ENCODE measurements around the gene PADI1. TPM values are rescaled to one million over a fixed set of nuclear protein-coding genes. Genes with fewer than 3 reads are reported as not detected.

PADI1 gene
- total RNA-seq, 2 donors from 2014 or later: not detected

DNA sequence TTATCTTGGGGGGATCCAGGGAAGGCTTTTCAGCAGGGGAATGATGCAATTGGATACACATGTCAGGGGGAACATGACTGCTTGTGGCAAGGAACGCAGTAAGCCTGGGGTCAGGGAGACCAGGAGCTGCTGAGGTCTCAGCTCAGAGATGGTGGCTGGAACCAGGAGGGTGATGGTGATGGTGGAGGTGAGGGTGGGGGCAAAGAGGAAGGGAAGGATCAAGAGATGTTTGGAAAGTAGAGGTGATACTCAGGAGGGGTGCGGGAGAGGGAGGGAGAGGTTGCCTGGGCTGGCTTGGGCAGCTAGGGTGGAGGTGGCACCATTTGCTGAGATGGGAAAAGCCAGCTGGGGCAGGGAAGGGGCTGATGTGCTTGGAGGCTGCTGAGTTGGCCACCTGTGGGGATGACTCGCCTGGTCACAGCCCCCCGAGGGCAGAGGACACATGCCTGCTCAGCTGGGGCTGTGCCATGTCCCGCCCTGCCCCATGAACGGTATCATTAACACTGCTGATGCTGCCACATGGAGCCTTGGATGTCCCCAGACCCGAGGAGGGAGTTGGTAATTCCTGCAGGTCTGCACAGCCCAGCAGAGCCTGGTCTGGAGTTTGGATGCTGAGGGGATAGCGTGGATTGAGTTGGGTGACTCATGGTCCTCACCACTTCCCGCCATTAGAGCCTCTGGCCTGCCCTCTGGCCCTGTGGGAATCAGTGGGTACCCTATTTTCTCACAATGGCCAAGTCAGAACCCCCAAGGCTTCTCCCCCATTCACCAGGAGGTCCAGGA, 6.3 kb upstream of the PADI1 start:
- ATAC-seq: peak in 1 of 2 donors; percentile 18
- Mint-ChIP-seq H3K36me3 (no peaks in the 10 kb centered on the region), H3K9me3 (no peaks in the 10 kb centered on the region), H3K27me3 (peaks cover 12 to 14% of the 10 kb centered on the region in 2 donors), H3K4me1 (ENCODE audit: low read depth in 2 of 2) (peaks cover 3 to 8% of the 10 kb centered on the region in 2 donors), H3K4me3 (no peak overlapping the region), H3K27ac (no peak overlapping the region)
- DNase-seq (ENCODE audit: low spot score): peak; percentile 16

DNA sequence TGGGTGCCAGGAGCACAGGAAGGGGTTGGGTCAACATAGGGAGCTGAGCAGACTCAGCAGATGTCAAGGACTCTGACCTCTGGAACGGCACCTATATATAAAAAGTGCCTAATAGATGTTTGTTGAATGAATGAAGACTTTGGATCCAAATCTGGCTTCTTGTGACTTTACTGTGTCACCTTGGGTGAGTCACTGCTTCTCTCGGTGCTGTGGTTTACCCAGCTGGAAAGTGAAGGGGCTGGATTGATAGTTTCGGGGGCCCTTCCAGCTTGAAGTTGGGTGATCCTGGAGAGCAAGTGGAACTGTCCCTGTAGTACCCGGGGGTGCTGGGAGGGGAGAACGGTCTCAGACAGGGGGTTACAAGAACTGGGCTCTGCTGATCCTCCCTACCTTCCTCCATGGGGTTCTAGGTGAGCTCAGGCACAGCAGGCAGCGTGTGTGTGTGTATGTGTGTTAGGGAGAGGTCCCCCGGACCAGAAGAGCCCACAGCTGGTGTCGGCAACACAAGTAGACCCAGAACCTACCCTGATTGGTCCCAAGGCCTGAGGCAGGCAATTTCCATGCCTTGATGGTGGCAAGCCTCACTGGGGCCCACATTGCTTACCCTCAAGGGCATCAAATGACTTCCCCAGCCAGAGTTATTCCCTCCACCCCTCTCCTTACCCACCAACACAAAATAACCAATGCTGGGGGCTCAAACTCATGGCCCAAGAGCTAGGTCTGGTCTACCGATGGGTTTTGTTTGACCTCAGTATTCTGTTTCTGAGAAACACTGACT, 5.5 kb upstream of the PADI1 start:
- Mint-ChIP-seq H3K4me1 (ENCODE audit: low read depth in 2 of 2) (peaks cover 3 to 8% of the 10 kb centered on the region in 2 donors), H3K27ac (no peak overlapping the region), H3K9me3 (no peaks in the 10 kb centered on the region), H3K36me3 (no peaks in the 10 kb centered on the region), H3K4me3 (no peak overlapping the region), H3K27me3 (peaks cover 19 to 20% of the 10 kb centered on the region in 2 donors)
- DNase-seq (ENCODE audit: low spot score) (no peak), ATAC-seq (no peak)

DNA sequence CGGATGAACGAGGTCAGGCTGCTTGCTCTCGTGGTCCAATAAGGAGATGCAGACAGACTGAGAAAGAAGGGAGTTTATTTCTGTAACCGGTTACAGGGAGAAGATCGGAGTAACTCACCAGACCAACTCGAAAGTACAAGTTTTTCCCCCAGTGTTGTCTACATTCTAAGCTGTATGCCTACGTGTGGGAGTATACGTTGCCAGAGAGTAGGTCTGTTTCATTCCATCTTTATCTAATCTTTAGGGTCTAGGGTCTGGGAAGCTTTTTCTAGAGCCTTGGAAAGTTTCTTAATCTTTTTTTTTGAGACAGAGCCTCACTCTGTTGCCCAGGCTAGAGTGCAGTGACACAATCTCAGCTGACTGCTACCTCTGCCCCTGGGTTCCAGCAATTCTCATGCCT, 4.7 kb upstream of the PADI1 start:
- no peaks in the 10 kb centered on the region for H3K36me3 Mint-ChIP-seq
- no peak for ATAC-seq
- H3K4me3 Mint-ChIP-seq: no peak overlapping the region

DNA sequence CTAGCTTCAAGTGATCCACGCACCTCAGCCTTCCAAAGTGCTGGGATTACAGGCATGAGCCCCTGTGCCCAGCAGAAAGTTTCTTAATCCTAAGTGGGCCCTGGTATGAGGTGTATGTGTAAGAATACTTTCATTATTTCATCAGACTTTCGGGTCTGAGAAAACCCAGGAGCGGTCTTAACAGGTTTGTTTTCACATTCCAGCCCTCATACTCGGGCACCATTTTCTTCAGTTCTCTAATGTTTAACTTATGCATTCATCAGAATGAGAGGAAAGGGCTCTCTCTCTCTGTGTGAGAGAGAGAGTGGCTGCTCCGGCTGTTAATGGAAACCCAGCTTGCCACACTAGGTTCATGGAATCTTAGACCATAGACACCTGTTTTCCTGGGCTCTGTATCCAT, 4.2 kb upstream of the PADI1 start:
- H3K27me3 Mint-ChIP-seq: peaks cover 22 to 25% of the 10 kb centered on the region in 2 donors
- H3K4me3 Mint-ChIP-seq: no peak overlapping the region
- peaks cover 3 to 8% of the 10 kb centered on the region in 2 donors for H3K4me1 Mint-ChIP-seq (ENCODE audit: low read depth in 2 of 2)
- H3K9me3 Mint-ChIP-seq: no peaks in the 10 kb centered on the region
- H3K36me3 Mint-ChIP-seq: no peaks in the 10 kb centered on the region
- DNase-seq (ENCODE audit: low spot score) (no peak), ATAC-seq (no peak)
- no peak overlapping the region for H3K27ac Mint-ChIP-seq

More for the DNA sequence above, 4.7 kb upstream of the PADI1 start:
- H3K27me3 Mint-ChIP-seq: peaks cover 20 to 22% of the 10 kb centered on the region in 2 donors
- no peak overlapping the region for H3K27ac Mint-ChIP-seq
- no peaks in the 10 kb centered on the region for H3K9me3 Mint-ChIP-seq
- peaks cover 3 to 8% of the 10 kb centered on the region in 2 donors for H3K4me1 Mint-ChIP-seq (ENCODE audit: low read depth in 2 of 2)
- no peak for DNase-seq (ENCODE audit: low spot score)

DNA sequence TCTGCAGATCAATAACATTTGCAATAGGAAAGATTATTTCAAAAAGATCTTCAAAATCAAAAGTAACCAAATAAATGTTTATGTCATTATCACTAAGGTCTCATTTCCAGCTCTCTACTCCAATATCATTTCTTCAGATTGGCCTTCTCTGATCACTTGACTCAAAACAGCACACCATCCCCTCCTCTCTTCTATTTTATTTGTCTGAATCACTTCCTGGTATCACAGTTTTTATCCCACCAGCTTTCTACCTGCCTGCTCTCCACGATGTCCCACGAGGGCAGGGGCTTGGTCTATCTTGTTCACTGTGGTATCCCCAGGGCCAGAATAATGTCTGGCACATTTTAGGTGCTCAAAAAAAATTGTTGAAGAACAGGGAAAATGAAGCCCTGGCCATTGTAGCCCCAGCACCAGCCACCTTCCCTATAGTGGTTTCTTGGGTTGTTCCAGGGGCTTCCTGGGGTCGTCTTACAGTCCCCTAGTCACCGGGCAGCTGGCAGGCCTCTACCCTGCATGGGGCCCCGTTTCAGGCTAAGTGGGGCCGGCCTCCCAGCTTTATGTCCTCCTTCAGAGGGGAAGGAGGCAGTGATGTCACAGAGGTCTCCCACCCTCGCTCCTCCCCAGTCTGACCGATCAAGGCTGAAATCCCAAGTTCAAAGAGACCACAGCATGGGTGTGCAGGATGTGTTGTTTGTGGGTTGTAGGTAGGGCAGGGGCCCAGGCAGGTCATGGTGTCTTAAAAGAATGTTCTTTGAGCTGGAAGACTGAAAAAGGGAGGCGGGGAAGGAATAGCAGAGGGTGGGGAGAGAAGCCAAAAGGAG, 3.5 kb upstream of the PADI1 start:
- no peaks in the 10 kb centered on the region for H3K36me3 Mint-ChIP-seq
- ATAC-seq (no peak), DNase-seq (ENCODE audit: low spot score) (peak; percentile 35)
- peaks cover 22 to 28% of the 10 kb centered on the region in 2 donors for H3K27me3 Mint-ChIP-seq
- no peak overlapping the region for H3K27ac Mint-ChIP-seq
- peaks cover 3 to 8% of the 10 kb centered on the region in 2 donors for H3K4me1 Mint-ChIP-seq (ENCODE audit: low read depth in 2 of 2)
- no peak overlapping the region for H3K4me3 Mint-ChIP-seq
- H3K9me3 Mint-ChIP-seq: no peaks in the 10 kb centered on the region

DNA sequence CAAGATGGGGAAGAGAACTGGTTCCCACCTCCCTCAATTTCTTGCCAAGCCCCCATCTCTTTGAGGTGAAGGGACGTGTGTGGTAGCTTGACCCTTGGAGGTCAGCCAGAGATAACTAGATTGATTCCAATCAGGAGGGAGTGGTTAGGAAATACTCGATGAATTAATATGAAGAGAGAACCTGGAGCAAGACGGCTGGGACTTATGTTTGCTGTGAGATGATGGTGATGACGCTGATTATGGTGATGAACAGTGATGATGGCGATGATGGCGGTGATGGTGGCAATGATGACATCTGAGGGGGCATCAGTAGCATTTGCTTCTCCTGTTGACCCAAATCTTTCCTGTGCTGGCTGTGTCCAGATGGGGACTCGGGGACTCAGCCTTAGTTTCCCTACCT, 724 bp downstream of the PADI1 start:
- Mint-ChIP-seq H3K27ac (no peak overlapping the region), H3K4me1 (ENCODE audit: low read depth in 2 of 2) (peaks cover 9 to 18% of the 10 kb centered on the region in 2 donors), H3K36me3 (no peaks in the 10 kb centered on the region), H3K4me3 (no peak overlapping the region), H3K27me3 (peaks cover 19 to 28% of the 10 kb centered on the region in 2 donors), H3K9me3 (no peaks in the 10 kb centered on the region)
- DNase-seq (ENCODE audit: low spot score) (peak; percentile 0), ATAC-seq (no peak)

DNA sequence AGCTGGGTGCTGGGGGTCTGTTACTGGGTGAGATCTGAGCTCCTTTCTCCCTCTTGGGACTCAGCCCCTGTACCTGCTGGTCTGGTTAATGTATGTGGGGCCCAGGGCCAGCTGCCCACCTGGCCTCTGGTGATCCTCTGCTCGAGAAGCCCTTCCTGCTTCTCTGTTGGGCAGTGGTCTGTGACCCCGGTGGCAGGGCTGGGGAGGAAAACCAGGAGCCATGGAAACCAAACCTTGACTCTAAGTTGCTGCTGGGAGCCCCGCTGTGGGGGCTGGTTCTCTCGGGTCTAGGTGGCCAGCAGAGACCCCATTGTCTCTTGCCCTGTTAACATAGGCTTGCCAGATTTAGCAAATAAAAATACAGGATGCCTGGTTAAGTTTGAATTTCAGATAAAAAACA, 1.3 kb downstream of the PADI1 start:
- no peaks in the 10 kb centered on the region for H3K36me3 Mint-ChIP-seq
- no peak overlapping the region for H3K27ac Mint-ChIP-seq
- H3K4me1 Mint-ChIP-seq (ENCODE audit: low read depth in 2 of 2): peaks cover 9 to 16% of the 10 kb centered on the region in 2 donors
- no peaks in the 10 kb centered on the region for H3K9me3 Mint-ChIP-seq
- H3K27me3 Mint-ChIP-seq: peaks cover 17 to 28% of the 10 kb centered on the region in 2 donors
- H3K4me3 Mint-ChIP-seq: no peak overlapping the region
- ATAC-seq (no peak), DNase-seq (ENCODE audit: low spot score) (peak; percentile 45)

DNA sequence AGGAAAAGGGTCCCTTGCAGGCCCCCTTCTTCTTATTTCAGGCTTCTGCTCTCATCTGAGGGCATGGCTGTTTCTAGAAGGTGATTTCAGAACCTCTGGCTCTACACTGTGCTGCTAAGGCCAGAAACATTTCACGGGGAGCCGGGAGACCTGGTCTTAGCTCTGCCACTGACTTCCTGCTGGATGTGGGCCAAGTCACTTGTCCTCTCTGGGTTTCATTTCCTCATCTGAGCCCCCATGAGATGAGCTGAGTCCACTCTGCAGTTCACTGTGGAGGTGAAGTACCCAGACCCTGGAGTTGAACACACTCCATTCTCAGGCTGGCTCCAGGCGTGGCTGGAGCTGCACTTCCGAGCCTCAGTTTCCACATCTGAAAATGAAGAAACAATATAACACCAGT, 2.1 kb downstream of the PADI1 start:
- Mint-ChIP-seq H3K4me1 (ENCODE audit: low read depth in 2 of 2) (peaks cover 7 to 10% of the 10 kb centered on the region in 2 donors), H3K4me3 (no peak overlapping the region), H3K27me3 (peaks cover 11 to 28% of the 10 kb centered on the region in 2 donors), H3K36me3 (no peaks in the 10 kb centered on the region), H3K27ac (no peak overlapping the region), H3K9me3 (no peaks in the 10 kb centered on the region)
- DNase-seq (ENCODE audit: low spot score) (peak; percentile 0), ATAC-seq (no peak)

DNA sequence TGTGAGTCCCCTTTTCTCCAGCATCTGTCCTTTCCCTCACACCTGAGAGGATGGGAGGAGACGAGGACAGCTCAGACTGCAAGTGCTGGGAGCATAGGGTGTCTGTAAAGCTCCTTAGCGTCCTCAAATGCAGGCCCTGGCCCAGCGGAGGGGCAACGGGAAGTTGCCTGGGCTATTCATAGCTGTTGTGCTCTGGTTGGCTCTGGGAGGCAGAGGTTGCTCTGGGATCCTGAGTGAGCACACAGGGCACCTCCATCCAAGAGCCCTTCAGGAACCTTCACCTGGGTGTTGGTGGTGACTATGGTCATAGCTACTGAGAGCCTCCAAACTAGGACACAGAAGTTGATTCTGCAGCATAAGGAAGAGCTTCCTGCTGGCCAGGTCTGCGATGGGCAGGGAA, 2.6 kb downstream of the PADI1 start:
- Mint-ChIP-seq H3K4me3 (no peak overlapping the region), H3K36me3 (no peaks in the 10 kb centered on the region), H3K27ac (peak overlapping the region in 1 of 2 donors; percentile 57), H3K9me3 (no peaks in the 10 kb centered on the region), H3K4me1 (ENCODE audit: low read depth in 2 of 2) (peaks cover 12 to 14% of the 10 kb centered on the region in 2 donors), H3K27me3 (peaks cover 11 to 28% of the 10 kb centered on the region in 2 donors)
- no peak for DNase-seq (ENCODE audit: low spot score)
- ATAC-seq: no peak

DNA sequence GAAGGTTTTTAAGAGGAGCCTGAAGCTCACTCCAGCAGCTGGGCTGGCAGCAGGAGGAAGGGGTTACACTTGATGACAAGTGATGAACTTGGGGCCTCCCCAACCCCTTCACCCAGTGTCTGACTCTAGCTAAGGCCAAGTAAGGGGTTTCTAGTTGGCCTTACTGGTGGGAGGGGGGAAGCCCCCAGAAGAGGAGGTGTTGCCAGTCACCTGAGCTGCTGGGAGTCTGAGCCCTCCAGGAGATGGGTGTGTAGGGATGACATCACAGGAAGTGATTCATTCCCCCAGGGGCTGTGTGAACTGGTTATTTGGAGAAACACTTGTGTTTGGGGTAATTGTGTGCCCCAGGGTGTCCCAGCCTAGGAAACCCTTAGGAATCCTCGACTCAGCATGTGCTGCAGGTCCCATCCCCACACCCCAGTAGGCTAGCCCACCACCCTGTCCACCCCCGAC, 3.1 kb downstream of the PADI1 start:
- no peak for DNase-seq (ENCODE audit: low spot score)
- peak overlapping the region in 1 of 2 donors; percentile 57 for H3K27ac Mint-ChIP-seq
- H3K4me3 Mint-ChIP-seq: no peak overlapping the region
- H3K27me3 Mint-ChIP-seq: peaks cover 14 to 28% of the 10 kb centered on the region in 2 donors
- no peaks in the 10 kb centered on the region for H3K36me3 Mint-ChIP-seq
- peaks cover 16 to 19% of the 10 kb centered on the region in 2 donors for H3K4me1 Mint-ChIP-seq (ENCODE audit: low read depth in 2 of 2)
- H3K9me3 Mint-ChIP-seq: no peaks in the 10 kb centered on the region
- peak; percentile 71 to 76 for ATAC-seq

DNA sequence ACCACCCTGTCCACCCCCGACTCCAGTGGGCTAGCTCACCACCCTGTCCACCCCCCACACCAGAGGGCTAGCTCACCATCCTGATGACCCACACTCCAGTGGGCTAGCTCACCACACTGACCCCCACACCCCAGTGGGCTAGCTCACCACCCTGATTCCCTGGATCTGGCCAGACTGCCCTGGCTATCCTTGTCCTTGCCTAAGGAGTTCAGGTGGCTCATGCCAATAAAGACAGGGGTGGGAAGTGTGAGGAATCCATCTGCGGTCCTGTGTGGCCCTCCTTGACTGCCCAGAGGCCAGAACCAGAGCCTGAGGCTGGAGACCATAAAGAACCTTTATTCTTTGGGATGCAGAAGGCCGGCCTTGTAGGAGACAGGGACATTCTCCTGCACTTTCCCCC, 3.6 kb downstream of the PADI1 start:
- DNase-seq (ENCODE audit: low spot score): no peak
- no peak for ATAC-seq
- peaks cover 17 to 28% of the 10 kb centered on the region in 2 donors for H3K27me3 Mint-ChIP-seq
- peaks cover 22 to 24% of the 10 kb centered on the region in 2 donors for H3K4me1 Mint-ChIP-seq (ENCODE audit: low read depth in 2 of 2)
- no peaks in the 10 kb centered on the region for H3K36me3 Mint-ChIP-seq
- H3K4me3 Mint-ChIP-seq: no peak overlapping the region
- H3K9me3 Mint-ChIP-seq: no peaks in the 10 kb centered on the region
- no peak overlapping the region for H3K27ac Mint-ChIP-seq

DNA sequence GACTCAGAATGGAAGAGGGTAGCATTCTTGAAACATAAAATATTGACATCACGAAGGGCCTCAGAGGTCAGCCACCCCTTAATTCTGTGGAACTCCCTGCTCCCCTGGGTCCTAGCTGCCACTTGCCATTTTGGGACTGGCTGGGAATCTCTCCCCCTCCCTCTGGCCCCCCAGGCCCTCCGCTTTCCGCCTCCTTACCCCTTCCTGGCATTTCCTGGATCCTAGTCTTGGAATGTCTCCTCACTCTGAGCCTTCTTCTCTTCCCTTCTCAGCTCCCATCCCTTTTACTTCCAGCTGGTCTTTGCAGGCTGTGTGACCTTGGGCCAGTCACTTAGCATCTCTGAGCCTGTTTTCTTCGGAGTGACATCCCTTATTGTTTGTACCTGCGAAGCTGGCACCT, 4.5 kb downstream of the PADI1 start:
- H3K4me3 Mint-ChIP-seq: no peak overlapping the region
- peaks cover 24 to 27% of the 10 kb centered on the region in 2 donors for H3K4me1 Mint-ChIP-seq (ENCODE audit: low read depth in 2 of 2)
- ATAC-seq: no peak
- H3K27ac Mint-ChIP-seq: no peak overlapping the region
- H3K9me3 Mint-ChIP-seq: no peaks in the 10 kb centered on the region
- H3K36me3 Mint-ChIP-seq: no peaks in the 10 kb centered on the region
- DNase-seq (ENCODE audit: low spot score): no peak
- peaks cover 15 to 28% of the 10 kb centered on the region in 2 donors for H3K27me3 Mint-ChIP-seq

DNA sequence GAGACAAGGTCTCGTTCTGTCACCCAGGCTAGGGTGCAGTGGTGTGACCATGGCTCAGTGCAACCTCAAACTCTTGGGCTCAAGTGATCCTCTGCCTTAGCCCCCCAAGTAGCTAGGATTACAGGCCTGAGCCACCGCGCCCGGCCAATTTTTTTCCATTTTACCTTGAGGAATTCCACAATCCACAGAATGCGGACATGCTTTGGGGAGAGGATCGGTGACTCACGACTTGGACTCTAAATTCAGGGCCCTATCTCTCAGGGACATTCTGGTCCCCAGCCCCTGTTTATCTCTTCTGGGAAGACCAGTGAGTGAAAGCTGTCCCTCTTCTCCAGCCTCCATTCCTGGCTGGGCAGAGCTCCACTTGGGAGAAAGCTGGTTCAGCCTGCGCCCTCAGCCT, 5.2 kb downstream of the PADI1 start:
- ATAC-seq: no peak
- Mint-ChIP-seq H3K27ac (no peak overlapping the region), H3K36me3 (no peaks in the 10 kb centered on the region), H3K27me3 (peaks cover 12 to 28% of the 10 kb centered on the region in 2 donors), H3K4me1 (ENCODE audit: low read depth in 2 of 2) (peaks cover 24 to 28% of the 10 kb centered on the region in 2 donors), H3K9me3 (no peaks in the 10 kb centered on the region), H3K4me3 (no peak overlapping the region)
- DNase-seq (ENCODE audit: low spot score): no peak
